GM23248 (cell line): Measurements from ENCODE around the gene BTBD18. TPM values are rescaled to one million over a fixed set of nuclear protein-coding genes. Genes with fewer than 3 reads are reported as not detected.

Experiments used
- DNase-seq: peaks from one replicate; pipeline ENCODE4 v3.0.0-alpha.2; 2015
- H2AFZ ChIP-seq: fragments of 200-600 bp; sonication (generic); 2 replicates; pipeline ENCODE4 v1.6.1; 2016; ENCODE audit warnings: antibody characterized with exemption
- H3F3A ChIP-seq: fragments of 200-600 bp; sonication (generic); 2 replicates; pipeline ENCODE4 v1.6.1; 2016; ENCODE audit warnings: mild to moderate bottlenecking, antibody characterized with exemption, mixed run types; ENCODE audit not compliant: insufficient read depth
- H3K27ac ChIP-seq: fragments of 200-600 bp; sonication (generic); 2 replicates; pipeline ENCODE4 v1.5.1; 2016; ENCODE audit warnings: mild to moderate bottlenecking
- H3K27me3 ChIP-seq: fragments of 200-600 bp; sonication (generic); replicated peaks from 2 replicates; pipeline ENCODE4 v1.6.1; 2016; ENCODE audit warnings: mild to moderate bottlenecking; ENCODE audit not compliant: insufficient read depth
- H3K36me3 ChIP-seq: fragments of 200-600 bp; sonication (generic); 2 replicates; pipeline ENCODE4 v1.6.1; 2016; ENCODE audit warnings: low read depth, mild to moderate bottlenecking
- H3K4me1 ChIP-seq: fragments of 200-600 bp; sonication (generic); 2 replicates; pipeline ENCODE4 v1.6.1; 2016; ENCODE audit warnings: mild to moderate bottlenecking; ENCODE audit not compliant: insufficient read depth
- H3K4me2 ChIP-seq: fragments of 200-600 bp; sonication (generic); one replicate; pipeline ENCODE4 v1.6.1; 2016; ENCODE audit warnings: mild to moderate bottlenecking; ENCODE audit not compliant: unreplicated experiment
- H3K4me3 ChIP-seq: fragments of 200-600 bp; sonication (generic); 2 replicates; pipeline ENCODE4 v1.5.1; 2016; ENCODE audit warnings: mild to moderate bottlenecking
- H3K79me2 ChIP-seq: fragments of 200-600 bp; sonication (generic); 2 replicates; pipeline ENCODE4 v1.6.1; 2016; ENCODE audit warnings: mild to moderate bottlenecking; ENCODE audit not compliant: insufficient read depth
- H3K9ac ChIP-seq: fragments of 200-600 bp; sonication (generic); 2 replicates; pipeline ENCODE4 v1.6.1; 2016; ENCODE audit warnings: mild to moderate bottlenecking
- H3K9me2 ChIP-seq: fragments of 200-600 bp; sonication (generic); 2 replicates; pipeline ENCODE4 v1.6.1; 2016; ENCODE audit warnings: mixed run types, mild to moderate bottlenecking, moderate library complexity; ENCODE audit not compliant: insufficient read depth
- H3K9me3 ChIP-seq: fragments of 200-600 bp; sonication (generic); one replicate; pipeline ENCODE4 v1.6.1; 2017; ENCODE audit warnings: low read depth
- H4K20me1 ChIP-seq: fragments of 200-600 bp; sonication (generic); 2 replicates; pipeline ENCODE4 v1.6.0; 2016; ENCODE audit not compliant: insufficient read depth
- EZH2 ChIP-seq: fragments of 200-600 bp; sonication (generic); IDR thresholded peaks from 2 replicates; pipeline ENCODE4 v1.6.1; 2018; ENCODE audit warnings: antibody characterized with exemption, mild to moderate bottlenecking; ENCODE audit not compliant: insufficient read depth, poor library complexity, severe bottlenecking
- EZH2phosphoT487 ChIP-seq: fragments of 200-600 bp; sonication (generic); IDR thresholded peaks from 2 replicates; pipeline ENCODE4 v1.6.1; 2018; ENCODE audit warnings: antibody characterized with exemption, moderate library complexity, mild to moderate bottlenecking, low read depth; ENCODE audit not compliant: insufficient read depth
- WGBS, 2 experiments: methylation state at CpG; one replicate each; pipeline ENCODE4 v1.1.6; 2015 to 2017; ENCODE audit warnings: low lambda C conversion rate in 2 of 2, low coverage in 1 of 2; ENCODE audit errors: missing lambda C conversion rate in 2 of 2; 5-methylcytosine and 5-hydroxymethylcytosine counted together
- in situ Hi-C: fragments of 300-500 bp; cut with MboI; formaldehyde crosslinking; loops from 2 replicates; pipeline ENCODE4 v1.15.0; 2020
- polyA plus RNA-seq: library from polyadenylated mRNA; unstranded; fragments of >200 nt; fragmentation: Nextera tagmentation; extraction: Ambion mirVana; gene quantifications from 2 replicates; pipeline ENCODE4 v1.2.1, GENCODE V29; 2016
- small RNA-seq: library from RNA; depleted of rRNA; stranded (forward); fragments of <200 nt; gene quantifications from one replicate; pipeline ENCODE3, GENCODE V24; 2014; ENCODE audit warnings: low read depth, low replicate concordance
- total RNA-seq: library from RNA; depleted of rRNA; stranded (reverse); fragments of >200 nt; shearing (Covaris generic); gene quantifications from 2 replicates; pipeline ENCODE4 v1.2.3, GENCODE V29; 2014; rRNA removed

The BTBD18 gene
- total and polyA plus RNA-seq, 2 experiments from 2014 or later = not detected

DNA sequence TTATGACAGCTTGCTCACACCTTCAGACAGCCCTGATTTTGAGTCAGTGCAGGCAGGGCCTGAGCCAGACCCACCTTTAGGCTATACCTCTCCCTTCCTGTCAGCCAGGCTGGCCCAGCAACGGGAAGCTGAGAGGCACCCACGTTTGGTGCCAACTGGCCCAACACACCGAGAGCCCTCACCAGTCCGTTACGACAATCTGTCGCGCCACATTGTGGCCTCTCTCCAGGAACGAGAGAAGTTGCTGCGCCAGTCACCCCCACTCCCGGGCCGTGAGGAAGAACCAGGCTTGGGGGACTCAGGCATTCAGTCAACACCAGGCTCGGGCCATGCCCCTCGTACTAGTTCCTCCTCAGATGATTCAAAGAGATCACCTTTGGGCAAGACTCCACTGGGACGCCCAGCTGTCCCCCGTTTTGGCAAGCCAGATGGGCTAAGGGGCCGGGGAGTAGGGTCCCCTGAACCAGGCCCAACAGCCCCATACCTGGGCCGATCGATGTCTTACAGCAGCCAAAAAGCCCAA lies 52.7 kb downstream of the BTBD18 start:
- TF ChIP-seq EZH2phosphoT487 (no peak), EZH2 (no peak)
- Histone ChIP-seq H3K27me3 (no peaks in the 10 kb centered on the region), H4K20me1 (no peaks in the 10 kb centered on the region), H3K9me2 (no peaks in the 10 kb centered on the region), H3K9ac (no peak overlapping the region), H3K4me3 (no peak overlapping the region), H3K9me3 (no peaks in the 10 kb centered on the region), H3K4me1 (no peaks in the 10 kb centered on the region), H2AFZ (no peak overlapping the region), H3F3A (peaks cover 25% of the 10 kb centered on the region), H3K79me2 (peaks cover 4% of the 10 kb centered on the region; the same call in 1 of the 2 replicates), H3K4me2 (no peak overlapping the region), H3K27ac (no peak overlapping the region), H3K36me3 (peaks cover 71% of the 10 kb centered on the region)
- DNase-seq = no peak
- in situ Hi-C loops = no loop called here
- WGBS, 2 experiments = 82 to 89% methylated on average over 13 to 18 of the region's 18 CpGs

Small RNA genes lying within 50 kb of the gene (small RNA-seq; reads per million reads assigned to genes)
- not detected for gene AP001931.1
- not detected for gene TMX2-CTNND1

Other genes with a start within 250 kb of the BTBD18 start
- gene SLC43A1, start 236.1 kb downstream of the BTBD18 start, total RNA-seq = 6.2 and 9.3 TPM in 2 replicates
- gene SLC43A1, start 236.1 kb downstream of the BTBD18 start, polyA plus RNA-seq = 7.1 and 7.7 TPM in 2 replicates
- 29.0 and 48.3 TPM in 2 replicates for gene TIMM10, start 221.1 kb downstream of the BTBD18 start, total RNA-seq
- 73.4 and 78.3 TPM in 2 replicates for gene TIMM10, start 221.1 kb downstream of the BTBD18 start, polyA plus RNA-seq
- not detected in 2 replicates for gene SMTNL1, start 214.2 kb downstream of the BTBD18 start, total RNA-seq
- gene SMTNL1, start 214.2 kb downstream of the BTBD18 start, polyA plus RNA-seq = not detected in 2 replicates
- 32.8 and 41.5 TPM in 2 replicates for gene UBE2L6, start 184.1 kb downstream of the BTBD18 start, total RNA-seq
- 74.0 and 75.9 TPM in 2 replicates for gene UBE2L6, start 184.1 kb downstream of the BTBD18 start, polyA plus RNA-seq
- 98.0 and 147 TPM in 2 replicates for gene SERPING1, start 154.1 kb downstream of the BTBD18 start, total RNA-seq
- gene SERPING1, start 154.1 kb downstream of the BTBD18 start, polyA plus RNA-seq = 319 and 327 TPM in 2 replicates
- 1.7 TPM in 1 of 2 replicates, not detected in the other for gene YPEL4, start 101.9 kb downstream of the BTBD18 start, total RNA-seq
- gene YPEL4, start 101.9 kb downstream of the BTBD18 start, polyA plus RNA-seq = 0.35 and 0.49 TPM in 2 replicates
- gene CLP1, start 94.1 kb downstream of the BTBD18 start, total RNA-seq = 19.6 and 21.0 TPM in 2 replicates
- gene CLP1, start 94.1 kb downstream of the BTBD18 start, polyA plus RNA-seq = 16.2 and 16.4 TPM in 2 replicates
- gene ZDHHC5, start 83.7 kb downstream of the BTBD18 start, total RNA-seq = 43.6 and 52.5 TPM in 2 replicates
- gene ZDHHC5, start 83.7 kb downstream of the BTBD18 start, polyA plus RNA-seq = 35.8 and 36.7 TPM in 2 replicates
- gene MED19, start 39.6 kb downstream of the BTBD18 start, total RNA-seq = 17.7 and 33.4 TPM in 2 replicates
- gene MED19, start 39.6 kb downstream of the BTBD18 start, polyA plus RNA-seq = 37.1 and 39.6 TPM in 2 replicates
- 68.5 and 88.1 TPM in 2 replicates for gene TMX2, start 39.2 kb downstream of the BTBD18 start, total RNA-seq
- gene TMX2, start 39.2 kb downstream of the BTBD18 start, polyA plus RNA-seq = 101 and 105 TPM in 2 replicates
- 96.6 and 123 TPM in 2 replicates for gene SELENOH, start 10.3 kb downstream of the BTBD18 start, total RNA-seq
- gene SELENOH, start 10.3 kb downstream of the BTBD18 start, polyA plus RNA-seq = 181 and 184 TPM in 2 replicates
- 94.2 and 101 TPM in 2 replicates for gene CTNND1, start 10.0 kb upstream of the BTBD18 start, total RNA-seq
- gene CTNND1, start 10.0 kb upstream of the BTBD18 start, polyA plus RNA-seq = 64.5 and 66.9 TPM in 2 replicates